K562 treated with DMSO at 1 percent for 48 hours (cell line): ENCODE measurements around the gene WDR91. TPM values are rescaled to one million over a fixed set of nuclear protein-coding genes. Genes with fewer than 3 reads are reported as not detected.

Experiments used
- total RNA-seq: library from RNA; unstranded; fragments of 300-600 nt; gene quantifications from 2 replicates; pipeline ENCODE4 v1.2.3, GENCODE V29; 2022; ENCODE audit warnings: low replicate concordance; ENCODE audit errors: extremely low read depth

The WDR91 gene
- total RNA-seq, result not detected in 2 replicates

DNA sequence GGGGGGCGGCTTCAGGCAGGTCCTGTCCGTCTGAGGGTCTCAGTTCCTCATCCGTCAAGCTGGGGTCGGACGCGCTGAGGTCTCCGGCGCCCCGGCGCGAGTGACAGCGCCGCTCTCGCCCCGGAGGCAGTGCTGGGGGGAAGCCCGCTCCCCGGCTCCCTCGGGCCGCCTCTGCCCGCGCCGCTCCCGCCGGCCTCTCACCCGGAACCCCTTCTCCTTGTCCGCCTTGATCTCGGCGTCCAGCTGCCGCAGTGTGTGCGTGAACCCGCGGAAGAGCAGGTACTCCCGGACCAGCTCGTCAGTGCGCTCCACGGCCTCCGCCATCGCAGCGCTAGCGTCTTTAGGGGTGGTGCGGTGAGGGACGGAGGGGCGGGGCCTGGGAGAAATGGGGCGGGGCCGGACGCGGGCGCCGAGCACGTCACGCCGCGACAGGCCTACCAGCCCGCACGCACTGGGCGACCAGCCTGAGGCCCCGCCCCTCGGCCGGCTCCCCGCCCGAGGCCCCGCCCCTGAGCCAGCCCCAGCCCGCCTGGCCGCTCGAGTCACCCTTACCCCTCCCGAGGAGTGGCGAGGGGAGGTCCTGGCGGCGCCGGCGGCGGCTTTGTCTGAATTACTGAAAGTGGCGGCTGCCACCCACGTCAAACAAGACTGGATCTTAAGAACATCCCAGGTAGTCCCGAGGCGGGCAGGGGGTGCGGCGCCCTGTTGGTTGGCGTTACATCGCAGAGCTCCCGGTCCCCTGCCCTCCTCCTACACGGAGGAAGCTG, at the start of gene WDR91:
WDR91 (minus strand) TSS at position 348 of the 767 bp plus-strand sequence; CDS start at position 324, 24 bp downstream.

DNA sequence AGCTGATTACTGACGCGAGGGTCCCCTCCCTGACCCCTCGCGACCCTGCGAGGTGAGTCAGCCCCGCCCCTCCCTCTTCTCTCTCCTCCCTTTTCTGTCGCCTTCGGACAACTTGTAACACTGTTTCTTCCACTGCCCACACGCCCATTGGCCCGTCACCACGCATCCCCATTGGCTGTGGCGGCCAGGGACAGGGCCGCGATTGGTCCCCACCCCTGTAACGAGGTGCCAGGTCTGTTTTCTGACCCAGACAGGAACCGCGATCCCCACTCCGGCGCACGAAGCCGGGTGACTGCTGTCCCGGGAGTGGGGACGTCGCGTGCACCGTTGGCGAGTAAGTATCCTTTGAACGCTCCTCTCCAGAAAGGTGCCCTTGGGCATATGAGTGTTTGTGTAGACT, 22.2 kb upstream of the WDR91 start, which contains the start of gene STRA8:
STRA8 (plus strand) TSS at position 269 of the 400 bp plus-strand sequence. CDS start 6,687 bp downstream, outside the sequence.

DNA sequence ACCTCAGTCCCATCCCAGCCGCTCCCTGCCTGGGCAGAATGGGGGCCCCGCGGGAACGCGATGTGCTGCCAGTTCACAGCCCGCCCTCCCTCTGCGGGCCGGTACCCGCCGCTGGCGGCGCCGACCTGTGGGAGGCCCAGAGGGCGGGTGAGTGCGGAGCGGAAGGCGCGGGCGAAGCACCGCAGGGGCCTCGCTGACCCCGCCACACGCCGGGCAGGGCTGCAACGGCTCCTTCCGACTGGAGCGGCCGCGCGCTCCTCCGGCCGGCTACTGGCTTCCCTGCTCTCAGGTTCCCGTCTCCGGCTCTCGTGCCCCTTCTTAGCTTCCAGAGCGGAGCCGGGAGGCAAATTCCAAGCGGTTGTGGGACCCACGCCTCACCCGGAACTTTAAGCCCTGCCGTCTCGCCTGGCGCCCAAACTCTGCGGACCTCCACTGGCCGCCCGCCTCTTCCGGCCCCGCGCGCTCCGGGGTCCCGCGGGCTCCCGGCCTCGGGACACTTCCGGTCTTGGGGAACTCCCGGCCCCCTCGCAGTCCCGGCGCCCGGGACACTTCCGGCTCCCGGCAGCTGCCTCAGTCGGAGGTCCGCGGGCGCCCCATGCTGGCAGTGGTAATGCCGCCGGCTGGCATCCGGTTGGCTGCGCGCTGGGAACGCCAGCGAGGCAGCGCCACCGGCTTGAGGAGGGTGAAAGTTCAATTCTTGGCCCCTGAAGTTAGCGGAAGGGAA, 40.9 kb downstream of the WDR91 start, which contains the start of gene CYREN:
CYREN (minus strand) TSS at position 434 of the 724 bp plus-strand sequence. CDS start 1,785 bp downstream, outside the sequence.

DNA sequence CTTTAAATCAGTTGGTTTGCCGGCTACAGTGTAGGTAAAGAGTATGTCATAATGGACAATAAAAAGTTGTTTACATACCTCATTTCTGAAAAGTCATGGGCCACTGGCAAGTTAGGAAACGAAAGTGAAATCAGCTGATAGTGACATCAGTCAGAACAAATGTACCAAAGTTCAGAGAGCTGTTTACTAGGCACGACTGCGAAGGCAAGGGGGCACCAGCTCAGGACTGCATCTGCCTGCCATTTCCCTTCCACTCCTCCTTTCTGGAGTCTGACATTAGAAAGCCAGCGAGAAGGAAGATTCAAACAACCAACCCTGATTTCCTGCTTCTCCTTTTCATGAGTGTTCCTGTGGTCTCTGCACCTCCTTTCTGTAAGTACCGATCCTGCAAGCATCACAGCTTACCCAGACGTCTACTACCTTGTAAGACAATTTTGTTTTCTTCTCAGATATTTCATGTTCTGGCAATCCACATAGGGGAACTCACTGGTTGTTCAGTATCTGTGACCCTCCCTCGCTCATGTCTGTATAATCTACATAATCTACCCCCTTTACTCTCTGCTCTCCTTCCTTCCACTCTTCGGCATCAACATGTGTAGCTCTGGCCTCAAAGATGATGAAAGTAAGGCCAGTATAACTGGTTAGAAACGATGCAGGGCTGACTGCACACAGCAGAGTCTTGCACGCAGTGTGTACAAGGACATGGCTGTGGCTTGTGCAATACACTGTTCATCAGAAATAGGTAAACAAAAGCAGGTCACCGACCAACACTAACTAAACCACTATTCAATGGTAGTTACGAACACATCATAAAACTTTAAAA, 63.2 kb downstream of the WDR91 start, which contains the start of gene TMEM140:
TMEM140 (plus strand) TSS at position 174 of the 823 bp plus-strand sequence. CDS start 16,370 bp downstream, outside the sequence.

Other genes starting within 250 kb of the WDR91 start
- not detected in 2 replicates for gene AGBL3, start 225.0 kb downstream of the WDR91 start, total RNA-seq
- not detected in 2 replicates for gene TMEM140, start 63.5 kb downstream of the WDR91 start, total RNA-seq
- not detected in 2 replicates for gene CYREN, start 40.8 kb downstream of the WDR91 start, total RNA-seq
- not detected in 2 replicates for gene STRA8, start 22.3 kb upstream of the WDR91 start, total RNA-seq